ENCODE measurements around the gene CIRBP.
A peak's percentile ranks its signal among the peaks of the same experiment; 100 is the strongest.

Gene CIRBP

GRCh38 chr19:1230783-1231489 is 38.2 kb upstream of the CIRBP start:
- no peak for DNase-seq (ENCODE audit: low spot score)

GRCh38 chr19:1231729-1232637 is 37.1 kb upstream of the CIRBP start:
- DNase-seq (ENCODE audit: low spot score): no peak

DNA sequence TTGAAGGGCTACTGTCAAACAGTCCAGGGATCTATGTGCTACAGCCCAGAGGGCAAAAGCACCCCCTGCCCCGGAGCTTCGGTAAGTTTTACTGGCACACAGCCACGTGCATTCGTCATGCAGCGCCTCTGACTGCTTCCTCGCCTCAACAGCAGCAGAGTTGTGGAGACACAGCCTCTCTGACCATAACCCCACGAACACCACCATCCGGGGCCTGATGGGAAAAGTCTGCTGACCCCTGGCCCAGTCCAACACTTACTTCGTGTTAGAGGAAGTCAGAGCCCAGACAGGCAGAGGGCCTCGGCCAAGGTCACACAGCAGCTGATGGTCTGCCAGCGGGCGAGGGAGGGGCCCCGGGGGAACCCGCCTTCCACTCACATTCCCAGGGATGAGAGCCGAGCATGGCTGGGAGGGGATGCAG is 36.5 kb upstream of the CIRBP start:
- DNase-seq (ENCODE audit: low spot score): no peak

DNA sequence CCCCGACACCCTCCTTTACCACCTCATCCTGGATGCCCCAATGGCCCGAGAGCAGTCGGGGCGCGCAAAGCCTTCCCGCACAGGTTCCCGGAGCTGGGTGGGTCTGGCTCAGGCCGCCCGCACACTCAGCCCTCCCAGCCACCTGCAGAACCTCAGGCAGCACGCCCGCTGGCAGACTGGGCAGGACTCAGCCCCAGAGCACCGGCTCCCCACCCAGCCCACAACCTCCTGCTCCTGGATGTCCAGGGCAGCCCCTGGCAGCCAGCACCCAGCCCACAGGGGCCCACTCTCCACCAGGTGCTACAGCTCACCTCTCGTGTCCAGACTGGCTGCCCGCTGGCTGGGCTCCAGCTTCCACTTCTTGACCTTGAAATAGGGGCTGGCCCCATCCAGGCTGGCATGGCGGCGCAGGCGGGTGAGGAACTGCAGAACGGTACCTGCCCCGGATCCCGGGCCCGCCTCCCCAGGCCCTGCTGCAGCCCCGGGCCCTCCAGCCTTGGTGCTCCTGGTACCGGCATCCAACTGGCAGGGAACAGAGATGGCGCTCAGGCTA is 35.9 kb upstream of the CIRBP start:
- no peak for DNase-seq (ENCODE audit: low spot score)

- DNase-seq (ENCODE audit: low spot score): no peak
These were observed 34.8 kb upstream of the CIRBP start for GRCh38 chr19:1234051-1234954.

GRCh38 chr19:1234955-1235380 is 34.2 kb upstream of the CIRBP start:
- DNase-seq (ENCODE audit: low spot score): no peak

DNA sequence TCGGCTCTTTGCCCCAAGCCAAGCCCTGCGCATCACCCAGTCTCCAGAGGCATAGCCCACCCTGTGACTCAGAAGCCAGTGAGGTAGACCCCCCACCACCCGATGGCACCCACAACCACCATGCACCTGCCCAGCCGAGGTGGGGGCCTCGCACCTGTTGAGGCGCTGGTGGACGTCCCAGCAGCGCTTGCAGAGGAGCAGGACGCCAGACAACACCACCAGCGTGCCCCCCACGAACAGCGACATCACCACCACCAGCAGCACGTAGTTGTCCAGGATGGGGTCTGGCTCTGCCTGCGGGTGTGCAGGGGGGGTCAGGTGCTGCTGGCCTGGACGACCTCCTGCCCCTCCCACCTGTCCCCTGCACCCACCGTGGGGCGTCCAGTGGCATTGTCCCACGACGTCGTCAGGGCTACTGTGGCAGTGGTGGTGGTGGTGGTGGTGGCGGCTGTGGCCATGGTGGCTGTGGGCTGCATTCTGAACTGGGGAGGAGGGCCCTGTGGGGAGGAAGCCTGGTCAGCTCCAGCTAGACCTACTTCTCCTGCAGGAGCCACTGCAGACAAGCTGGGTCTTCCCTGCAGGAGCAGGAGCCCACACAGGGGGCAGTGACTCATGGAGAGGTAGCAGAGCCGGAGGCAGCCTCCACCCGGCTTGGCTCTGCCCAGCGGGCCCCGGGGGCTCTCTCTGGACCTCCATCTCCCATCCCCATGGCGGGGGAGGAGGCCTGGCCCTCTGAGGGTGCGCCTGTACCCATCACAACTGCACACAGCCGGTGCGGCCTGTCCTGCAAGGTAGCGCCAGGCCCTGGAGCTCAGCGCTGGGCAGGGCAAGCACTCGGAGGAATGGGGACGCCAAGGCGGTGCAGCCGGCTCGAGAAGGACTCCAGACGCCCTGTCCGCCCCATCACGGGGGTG is 33.2 kb upstream of the CIRBP start:
- peak; percentile 70 for DNase-seq (ENCODE audit: low spot score)

- no peak for DNase-seq (ENCODE audit: low spot score)
These were observed 32.6 kb upstream of the CIRBP start for GRCh38 chr19:1236576-1236975.

DNA sequence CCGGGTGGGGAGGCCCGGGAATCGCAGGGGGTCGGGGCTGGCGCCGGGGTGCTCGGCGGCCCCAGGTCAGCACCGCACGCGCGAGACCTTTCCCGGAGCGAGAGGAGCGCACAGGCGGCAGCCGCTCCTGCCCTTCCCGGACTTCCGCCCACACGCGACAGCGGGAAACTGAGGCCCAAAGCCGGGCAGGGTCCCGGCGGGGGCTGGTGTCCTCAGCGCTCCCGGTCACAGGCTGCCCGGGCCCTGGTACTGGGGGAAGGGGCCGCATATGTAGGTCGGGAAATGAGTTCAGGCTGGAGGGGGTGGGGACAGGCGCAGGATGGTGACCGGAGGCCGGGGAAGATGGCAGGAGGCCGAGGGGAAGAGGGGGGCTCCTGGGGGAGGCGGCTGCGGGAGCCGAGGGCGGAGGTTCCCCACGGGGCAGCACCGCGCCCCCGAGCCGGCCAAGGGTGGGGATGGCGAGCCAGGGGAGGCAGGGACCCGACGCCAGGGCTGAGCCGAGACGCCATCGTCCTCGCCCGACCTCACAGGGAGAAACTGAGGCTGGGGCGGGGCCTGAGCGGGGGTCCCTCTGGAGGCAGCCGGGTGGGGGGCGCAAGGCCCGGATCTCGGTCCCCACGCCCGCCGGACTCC is 32.0 kb upstream of the CIRBP start:
- no peak for DNase-seq (ENCODE audit: low spot score)

- DNase-seq (ENCODE audit: low spot score): peak; percentile 57
These were observed 31.3 kb upstream of the CIRBP start, which contains the start of gene CBARP for GRCh38 chr19:1237754-1238368. CBARP (minus strand) TSS chr19:1238005; CDS start chr19:1236100, 1,905 bp downstream.

DNA sequence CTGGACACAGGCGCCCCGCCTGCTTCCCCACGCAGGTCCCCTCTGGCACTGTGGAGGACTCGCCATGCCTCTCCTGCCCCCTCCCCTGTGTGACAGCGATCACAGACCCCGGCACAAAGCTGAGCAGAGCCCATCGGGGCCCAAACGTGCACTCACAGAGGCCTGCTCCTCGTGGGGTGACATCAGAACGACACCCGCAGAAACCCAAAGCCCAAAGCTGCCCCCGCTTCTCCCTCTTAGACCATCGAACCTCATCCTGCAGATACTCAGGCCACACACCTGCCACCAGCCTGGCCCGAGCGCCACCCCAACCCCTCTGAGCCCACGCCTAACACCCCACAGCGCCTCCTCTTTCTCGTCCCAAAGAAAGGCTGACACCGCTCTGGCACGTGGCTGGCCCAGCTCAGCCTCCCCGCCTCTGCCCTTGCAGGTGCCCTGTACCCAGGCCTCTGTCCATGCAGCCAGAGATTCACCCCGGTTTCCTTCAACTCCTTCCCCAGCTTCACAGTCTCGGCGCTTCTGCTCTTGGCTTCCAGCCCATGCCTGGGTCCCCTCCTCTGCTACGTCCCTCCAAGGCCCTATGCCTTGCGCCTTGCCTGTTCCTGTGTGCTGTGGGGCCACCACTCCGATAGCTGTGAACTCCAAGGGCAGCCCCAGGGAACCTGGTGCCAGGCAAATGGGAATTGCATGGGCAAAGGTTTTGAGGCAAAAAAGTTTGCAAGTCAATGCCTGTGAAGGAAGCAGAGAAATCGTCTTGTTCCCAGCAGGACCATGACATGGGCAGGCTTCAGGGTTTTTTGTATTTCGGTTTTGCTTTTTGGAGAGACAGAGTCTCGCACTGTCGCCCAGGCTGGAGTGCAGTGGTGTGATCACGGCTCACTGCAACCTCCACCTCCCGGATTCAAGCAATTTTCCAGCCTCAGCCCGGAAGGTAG is 30.5 kb upstream of the CIRBP start:
- no peak for DNase-seq (ENCODE audit: low spot score)

DNA sequence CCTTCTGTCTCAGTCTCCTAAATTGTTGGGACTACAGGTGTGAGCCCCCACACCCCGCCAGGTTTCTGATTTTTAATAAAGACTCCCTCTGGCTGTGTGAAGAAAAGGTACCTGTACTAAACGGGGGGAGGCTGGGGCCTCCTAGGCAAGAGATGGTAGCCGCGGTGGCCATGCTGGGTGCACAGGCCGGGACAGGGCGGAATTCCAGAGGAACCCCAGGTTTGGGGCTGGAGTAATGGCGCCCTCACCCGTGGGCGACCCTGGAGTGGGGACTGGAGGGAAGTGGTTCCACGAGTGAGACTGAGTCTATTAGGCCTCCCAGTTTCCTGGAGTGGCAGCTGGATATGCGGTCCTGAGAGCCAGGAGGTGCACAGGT is 29.7 kb upstream of the CIRBP start:
- DNase-seq (ENCODE audit: low spot score): no peak

DNA sequence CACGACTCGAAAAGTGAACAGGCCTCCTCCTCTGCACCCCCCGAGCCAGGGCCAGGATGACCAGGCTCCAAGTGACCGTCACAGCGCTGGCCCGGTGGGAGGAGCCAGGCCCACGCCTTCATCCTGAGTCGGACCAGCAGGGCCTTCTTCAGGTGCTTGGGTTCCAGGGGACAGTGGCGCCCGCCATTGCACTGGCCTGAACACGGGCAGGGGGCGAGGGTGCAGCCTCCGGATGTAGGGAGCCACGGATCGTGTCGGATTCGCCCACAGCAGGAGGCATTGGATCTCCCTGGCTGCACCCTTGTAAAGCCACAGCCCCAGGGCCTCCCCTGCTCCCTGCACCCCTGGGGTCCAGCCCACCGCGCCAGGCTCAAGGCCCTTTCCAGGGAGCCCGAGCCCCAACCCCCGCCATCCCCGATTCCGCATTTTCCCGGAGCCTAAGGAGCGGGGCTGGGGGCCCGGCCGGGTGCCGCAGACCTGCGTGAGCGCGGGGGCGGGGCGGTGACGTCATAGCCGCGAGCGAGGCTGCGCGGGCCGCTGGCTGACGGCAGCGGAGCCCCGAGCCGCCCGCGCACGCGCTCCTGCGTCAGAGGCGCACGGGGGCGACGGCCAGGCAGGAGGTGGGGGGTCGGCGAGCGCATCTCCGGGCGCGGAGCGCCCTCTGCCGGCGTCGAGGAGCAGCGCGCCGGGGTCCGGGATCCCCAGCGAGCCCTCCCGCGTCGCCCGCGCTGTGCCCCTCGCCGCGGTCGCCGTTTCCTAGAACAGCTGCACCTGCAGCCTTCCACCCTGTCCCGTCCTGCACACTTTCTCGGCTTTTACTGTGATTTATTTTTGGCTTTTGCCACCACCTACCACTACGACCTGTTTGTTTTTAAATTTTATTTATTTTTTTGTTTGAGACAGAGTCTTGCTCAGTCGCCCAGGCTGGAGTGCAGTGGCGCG is 29.1 kb upstream of the CIRBP start:
- DNase-seq (ENCODE audit: low spot score): peak; percentile 91

DNA sequence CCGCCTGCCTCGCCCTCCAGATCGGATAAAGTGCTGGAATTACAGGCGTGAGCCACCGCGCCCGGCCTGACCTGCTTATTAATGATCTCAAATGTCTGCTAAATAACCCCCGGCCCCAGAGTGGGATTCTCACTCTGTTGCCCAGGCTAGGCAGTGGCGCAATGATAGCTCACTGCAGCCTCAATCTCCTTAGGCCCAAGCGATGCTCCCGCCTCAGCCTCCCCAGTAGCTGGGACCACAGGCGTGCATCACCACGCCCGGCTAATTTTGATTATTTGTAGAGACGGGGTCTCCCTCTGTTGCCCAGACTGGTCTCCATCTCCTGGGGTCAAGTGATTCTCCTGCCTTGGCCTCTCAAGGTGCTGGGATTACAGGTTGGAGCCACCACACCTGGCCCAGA is 28.2 kb upstream of the CIRBP start:
- DNase-seq (ENCODE audit: low spot score): no peak

DNA sequence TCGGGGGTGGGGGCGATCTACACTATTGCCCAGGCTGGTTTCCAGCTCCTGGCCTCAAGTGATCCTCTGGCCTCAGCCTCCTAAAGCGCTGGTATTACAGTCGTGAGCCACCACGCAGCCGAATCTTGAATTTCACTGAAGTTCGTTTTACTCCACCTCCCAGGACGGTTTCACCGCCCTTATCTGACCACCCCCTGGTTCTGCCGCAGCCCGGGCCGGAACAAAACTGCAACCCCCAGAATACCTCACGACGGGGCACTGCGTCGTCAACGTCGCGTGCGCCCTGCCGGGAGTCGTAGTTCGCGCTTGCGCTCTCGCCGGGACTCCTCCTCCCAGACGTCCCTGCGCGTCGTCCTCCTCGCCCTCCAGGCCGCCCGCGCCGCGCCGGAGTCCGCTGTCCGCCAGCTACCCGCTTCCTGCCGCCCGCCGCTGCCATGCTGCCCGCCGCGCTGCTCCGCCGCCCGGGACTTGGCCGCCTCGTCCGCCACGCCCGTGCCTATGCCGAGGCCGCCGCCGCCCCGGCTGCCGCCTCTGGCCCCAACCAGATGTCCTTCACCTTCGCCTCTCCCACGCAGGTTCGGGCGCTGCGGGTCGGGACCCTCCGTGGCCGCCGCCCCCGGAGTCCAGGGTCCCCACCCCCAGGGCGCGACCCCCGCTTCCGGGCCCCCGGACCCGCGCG is 27.6 kb upstream of the CIRBP start, which contains the start of gene ATP5F1D:
Gene ATP5F1D, plus strand, starts transcription at position 335 of the 679 bp plus-strand sequence. Its CDS starts 100 bp downstream, at position 435.
- peak; percentile 96 for DNase-seq (ENCODE audit: low spot score)

DNA sequence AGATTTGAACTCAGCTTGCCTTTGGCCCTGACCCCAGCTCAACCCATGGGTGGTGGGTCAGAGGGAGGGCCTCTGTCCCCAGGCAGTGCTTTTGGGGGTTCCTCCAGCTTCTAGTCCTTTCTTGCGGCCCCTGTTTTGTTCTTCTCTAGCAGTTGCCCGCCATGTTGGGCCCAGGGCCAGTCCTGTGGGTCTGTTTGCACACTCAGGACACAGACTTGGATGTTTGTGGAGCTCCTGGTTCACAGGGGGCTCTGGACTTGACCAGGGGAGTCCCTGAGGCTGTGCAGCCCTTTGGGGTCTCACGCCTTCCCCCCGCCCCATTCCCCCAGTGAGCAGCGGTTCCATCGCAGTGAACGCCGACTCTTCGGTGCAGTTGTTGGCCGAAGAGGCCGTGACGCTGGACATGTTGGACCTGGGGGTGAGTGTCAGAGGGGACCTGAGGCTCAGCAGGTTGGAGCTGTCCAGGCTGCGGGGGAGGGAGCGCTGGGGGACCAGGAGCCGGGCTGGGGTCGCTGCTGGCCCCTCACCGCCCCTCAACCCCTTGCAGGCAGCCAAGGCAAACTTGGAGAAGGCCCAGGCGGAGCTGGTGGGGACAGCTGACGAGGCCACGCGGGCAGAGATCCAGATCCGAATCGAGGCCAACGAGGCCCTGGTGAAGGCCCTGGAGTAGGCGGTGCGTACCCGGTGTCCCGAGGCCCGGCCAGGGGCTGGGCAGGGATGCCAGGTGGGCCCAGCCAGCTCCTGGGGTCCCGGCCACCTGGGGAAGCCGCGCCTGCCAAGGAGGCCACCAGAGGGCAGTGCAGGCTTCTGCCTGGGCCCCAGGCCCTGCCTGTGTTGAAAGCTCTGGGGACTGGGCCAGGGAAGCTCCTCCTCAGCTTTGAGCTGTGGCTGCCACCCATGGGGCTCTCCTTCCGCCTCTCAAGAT is 25.1 kb upstream of the CIRBP start:
- DNase-seq (ENCODE audit: low spot score): peak; percentile 77
